ENCODE results near the gene YBEY. TPM values are rescaled to one million over a fixed set of nuclear protein-coding genes. Genes with fewer than 3 reads are reported as not detected.
A peak's percentile ranks its signal among the peaks of the same experiment; 100 is the strongest.

Gene YBEY
- total RNA-seq, 1 donor from 2014 or later: 13.5 TPM

- no peaks in the 10 kb centered on the region for H3K27me3 ChIP-seq (ENCODE audit: insufficient read depth, low read length)
- no peaks in the 10 kb centered on the region for H3K9me3 ChIP-seq (ENCODE audit: insufficient read depth, low read depth, low read length)
- TF ChIP-seq CTCF (IDR thresholded peaks at IDR 0.05; ENCODE audit: insufficient read depth, low read depth, low read length): no peak
- H3K4me1 ChIP-seq (ENCODE audit: insufficient read depth, low read length): peaks cover 21% of the 10 kb centered on the region
- Mint-ChIP-seq H3K27ac (ENCODE audit: unreplicated experiment) (no peak overlapping the region), H3K36me3 (ENCODE audit: low read depth, unreplicated experiment) (peaks cover 8% of the 10 kb centered on the region), H3K4me1 (ENCODE audit: low read depth, unreplicated experiment) (peaks cover 22% of the 10 kb centered on the region), H3K27me3 (ENCODE audit: low read depth, unreplicated experiment) (no peaks in the 10 kb centered on the region), H3K9me3 (ENCODE audit: unreplicated experiment) (no peaks in the 10 kb centered on the region), H3K4me3 (ENCODE audit: unreplicated experiment) (peak overlapping the region; percentile 94)
- H4K20me1 ChIP-seq (ENCODE audit: insufficient read depth, low read length): peaks cover 31% of the 10 kb centered on the region
- peak overlapping the region; percentile 86 for H3K4me3 ChIP-seq (ENCODE audit: insufficient read depth, low read depth, low read length)
- DNase-seq (ENCODE audit: low read depth) (no peak), FAIRE-seq (no peak)
- H3K27ac ChIP-seq (ENCODE audit: low read depth, low read length): no peak overlapping the region
- peaks cover 44% of the 10 kb centered on the region for H3K79me2 ChIP-seq (ENCODE audit: insufficient read depth, low read length)
- H3K36me3 ChIP-seq (ENCODE audit: insufficient read depth, low read length): no peaks in the 10 kb centered on the region
- H2AFZ ChIP-seq (ENCODE audit: low read depth, low read length): no peak overlapping the region
- peak overlapping the region; percentile 94 for H3K9ac ChIP-seq (ENCODE audit: low read length)
- H3K4me2 ChIP-seq (ENCODE audit: low read length): peak overlapping the region; percentile 96
Measured at GRCh38 chr21:46287541-46287940, 1.4 kb downstream of the YBEY start.

- Mint-ChIP-seq H3K4me1 (ENCODE audit: low read depth, unreplicated experiment) (peaks cover 12% of the 10 kb centered on the region), H3K4me3 (ENCODE audit: unreplicated experiment) (no peak overlapping the region), H3K27ac (ENCODE audit: unreplicated experiment) (no peak overlapping the region), H3K36me3 (ENCODE audit: low read depth, unreplicated experiment) (peaks cover 5% of the 10 kb centered on the region), H3K9me3 (ENCODE audit: unreplicated experiment) (no peaks in the 10 kb centered on the region), H3K27me3 (ENCODE audit: low read depth, unreplicated experiment) (no peaks in the 10 kb centered on the region)
- H2AFZ ChIP-seq (ENCODE audit: low read depth, low read length): no peak overlapping the region
- H4K20me1 ChIP-seq (ENCODE audit: insufficient read depth, low read length): peaks cover 11% of the 10 kb centered on the region
- no peaks in the 10 kb centered on the region for H3K27me3 ChIP-seq (ENCODE audit: insufficient read depth, low read length)
- H3K9me3 ChIP-seq (ENCODE audit: insufficient read depth, low read depth, low read length): no peaks in the 10 kb centered on the region
- H3K4me2 ChIP-seq (ENCODE audit: low read length): no peak overlapping the region
- H3K36me3 ChIP-seq (ENCODE audit: insufficient read depth, low read length): no peaks in the 10 kb centered on the region
- no peak overlapping the region for H3K27ac ChIP-seq (ENCODE audit: low read depth, low read length)
- DNase-seq (ENCODE audit: low read depth) (no peak), FAIRE-seq (no peak)
- TF ChIP-seq EZH2 (IDR thresholded peaks at IDR 0.05; ENCODE audit: insufficient read depth, low read length): no peak
- TF ChIP-seq CTCF (IDR thresholded peaks at IDR 0.05; ENCODE audit: insufficient read depth, low read depth, low read length): no peak
- peaks cover 22% of the 10 kb centered on the region for H3K79me2 ChIP-seq (ENCODE audit: insufficient read depth, low read length)
- H3K4me1 ChIP-seq (ENCODE audit: insufficient read depth, low read length): peaks cover 11% of the 10 kb centered on the region
- H3K4me3 ChIP-seq (ENCODE audit: insufficient read depth, low read depth, low read length): no peak overlapping the region
- H3K9ac ChIP-seq (ENCODE audit: low read length): no peak overlapping the region
Measured at GRCh38 chr21:46289655-46290179, 3.6 kb downstream of the YBEY start.

- no peak overlapping the region for H3K27ac Mint-ChIP-seq (ENCODE audit: unreplicated experiment)
- no peak for FAIRE-seq
Measured at GRCh38 chr21:46291561-46291960, 5.4 kb downstream of the YBEY start.

More at GRCh38 chr21:46291561-46291960, 5.4 kb downstream of the YBEY start:
- Mint-ChIP-seq H3K4me3 (ENCODE audit: unreplicated experiment) (no peak overlapping the region), H3K9me3 (ENCODE audit: unreplicated experiment) (no peaks in the 10 kb centered on the region), H3K36me3 (ENCODE audit: low read depth, unreplicated experiment) (peaks cover 2% of the 10 kb centered on the region), H3K4me1 (ENCODE audit: low read depth, unreplicated experiment) (peaks cover 11% of the 10 kb centered on the region), H3K27me3 (ENCODE audit: low read depth, unreplicated experiment) (no peaks in the 10 kb centered on the region)
- H3K9ac ChIP-seq (ENCODE audit: low read length): no peak overlapping the region
- H3K4me1 ChIP-seq (ENCODE audit: insufficient read depth, low read length): peaks cover 19% of the 10 kb centered on the region
- peaks cover 16% of the 10 kb centered on the region for H3K79me2 ChIP-seq (ENCODE audit: insufficient read depth, low read length)
- H3K9me3 ChIP-seq (ENCODE audit: insufficient read depth, low read depth, low read length): no peaks in the 10 kb centered on the region
- no peaks in the 10 kb centered on the region for H3K36me3 ChIP-seq (ENCODE audit: insufficient read depth, low read length)
- no peaks in the 10 kb centered on the region for H3K27me3 ChIP-seq (ENCODE audit: insufficient read depth, low read length)
- no peak for DNase-seq (ENCODE audit: low read depth)
- no peak overlapping the region for H2AFZ ChIP-seq (ENCODE audit: low read depth, low read length)
- no peak overlapping the region for H3K4me2 ChIP-seq (ENCODE audit: low read length)
- no peak overlapping the region for H3K4me3 ChIP-seq (ENCODE audit: insufficient read depth, low read depth, low read length)
- TF ChIP-seq CTCF (IDR thresholded peaks at IDR 0.05; ENCODE audit: insufficient read depth, low read depth, low read length): no peak
- no peak for TF ChIP-seq EZH2 (IDR thresholded peaks at IDR 0.05; ENCODE audit: insufficient read depth, low read length)
- no peak overlapping the region for H3K27ac ChIP-seq (ENCODE audit: low read depth, low read length)
- peaks cover 4% of the 10 kb centered on the region for H4K20me1 ChIP-seq (ENCODE audit: insufficient read depth, low read length)
